GM23338 (cell line): ENCODE data around the gene VHLL. TPM values are rescaled to one million over a fixed set of nuclear protein-coding genes. Genes with fewer than 3 reads are reported as not detected.

ENCODE experiments used
- ATAC-seq: fragments of 200-7000 bp; cut with Tn5 transposase; 3 replicates; pipeline ENCODE4 v1.9.1; 2020
- DNase-seq: peaks from one replicate; pipeline ENCODE4 v3.0.0-alpha.2; 2015; ENCODE audit warnings: low spot score
- H2AFZ ChIP-seq: fragments of 200-600 bp; sonication (generic); 2 replicates; pipeline ENCODE4 v1.8.0; 2016; ENCODE audit warnings: antibody characterized with exemption, mild to moderate bottlenecking, moderate library complexity
- H3F3A ChIP-seq: fragments of 200-600 bp; sonication (generic); replicated peaks from 2 replicates; pipeline ENCODE4 v1.8.0; 2017; ENCODE audit warnings: antibody characterized with exemption, mixed run types, low read depth
- H3K27ac ChIP-seq: fragments of 200-600 bp; sonication (generic); 2 replicates; pipeline ENCODE4 v1.6.1; 2016; ENCODE audit warnings: low read depth
- H3K27me3 ChIP-seq: fragments of 200-600 bp; sonication (generic); 2 replicates; pipeline ENCODE4 v1.8.0; 2016; ENCODE audit warnings: mild to moderate bottlenecking, mixed run types, moderate library complexity; ENCODE audit not compliant: insufficient read depth
- H3K36me3 ChIP-seq: fragments of 200-600 bp; sonication (generic); 2 replicates; pipeline ENCODE4 v1.8.0; 2016; ENCODE audit warnings: mild to moderate bottlenecking; ENCODE audit not compliant: insufficient read depth
- H3K4me1 ChIP-seq: fragments of 200-600 bp; sonication (generic); 2 replicates; pipeline ENCODE4 v1.8.0; 2016; ENCODE audit warnings: mild to moderate bottlenecking, moderate library complexity; ENCODE audit not compliant: insufficient read depth
- H3K4me2 ChIP-seq: fragments of 200-600 bp; sonication (generic); 2 replicates; pipeline ENCODE4 v1.7.1; 2017; ENCODE audit warnings: mixed run types
- H3K4me3 ChIP-seq: fragments of 200-600 bp; sonication (generic); 2 replicates; pipeline ENCODE4 v1.6.1; 2016; ENCODE audit warnings: mixed run types
- H3K79me2 ChIP-seq: fragments of 200-600 bp; sonication (generic); replicated peaks from 2 replicates; pipeline ENCODE4 v1.8.0; 2017; ENCODE audit warnings: mild to moderate bottlenecking; ENCODE audit not compliant: insufficient read depth
- H3K9me2 ChIP-seq: fragments of 200-600 bp; sonication (generic); 2 replicates; pipeline ENCODE4 v1.8.0; 2017; ENCODE audit not compliant: insufficient read depth
- H4K20me1 ChIP-seq: fragments of 200-600 bp; sonication (generic); replicated peaks from 2 replicates; pipeline ENCODE4 v1.8.0; 2017; ENCODE audit warnings: mild to moderate bottlenecking; ENCODE audit not compliant: insufficient read depth
- H3K27ac Mint-ChIP-seq: 2 replicates; pipeline ENCODE4 v1.8.0; 2020; ENCODE audit warnings: inconsistent platforms, mild to moderate bottlenecking, moderate library complexity, mixed read lengths
- H3K27me3 Mint-ChIP-seq: 3 replicates; pipeline ENCODE4 v1.8.0; 2022; ENCODE audit warnings: low read depth, mild to moderate bottlenecking, moderate library complexity, mixed read lengths, inconsistent platforms; ENCODE audit not compliant: insufficient read depth, poor library complexity
- H3K36me3 Mint-ChIP-seq: 3 replicates; pipeline ENCODE4 v1.8.0; 2021; ENCODE audit warnings: low read depth, mild to moderate bottlenecking, inconsistent platforms, moderate library complexity, mixed read lengths
- H3K4me1 Mint-ChIP-seq: 3 replicates; pipeline ENCODE4 v1.8.0; 2020; ENCODE audit warnings: mild to moderate bottlenecking, inconsistent platforms, mixed read lengths
- H3K4me3 Mint-ChIP-seq: 3 replicates; pipeline ENCODE4 v1.8.0; 2021; ENCODE audit warnings: moderate library complexity, mild to moderate bottlenecking, inconsistent platforms, mixed read lengths
- H3K9me3 Mint-ChIP-seq: 3 replicates; pipeline ENCODE4 v1.8.0; 2020; ENCODE audit warnings: moderate library complexity, mild to moderate bottlenecking, inconsistent platforms, mixed read lengths
- CTCF ChIP-seq, 2 experiments: fragments of 200-600 bp in 1 of 2; sonication (generic) in 1 of 2; conservative IDR thresholded peaks; 2 replicates each; pipeline versions ENCODE4 v1.5.1 to v1.6.1; 2016 to 2017; ENCODE audit warnings: antibody characterized with exemption in 2 of 2, low read depth in 2 of 2, mild to moderate bottlenecking in 2 of 2, moderate library complexity in 1 of 2
- EZH2 ChIP-seq: fragments of 200-600 bp; sonication (generic); IDR thresholded peaks from one replicate; pipeline ENCODE4 v1.8.0; 2017; ENCODE audit warnings: antibody characterized with exemption, mild to moderate bottlenecking, low read depth; ENCODE audit not compliant: unreplicated experiment
- NANOG ChIP-seq: IDR thresholded peaks from 2 replicates; pipeline ENCODE4 v1.6.1; 2016; ENCODE audit warnings: antibody characterized with exemption, borderline replicate concordance
- POLR2AphosphoS5 ChIP-seq: IDR thresholded peaks from 2 replicates; pipeline ENCODE4 v1.6.1; 2016; ENCODE audit warnings: antibody characterized with exemption, low read depth
- REST ChIP-seq: IDR thresholded peaks from one replicate; pipeline ENCODE4 v1.6.1; 2018; ENCODE audit warnings: antibody characterized with exemption; ENCODE audit not compliant: unreplicated experiment
- ZNF114 ChIP-seq: fragments of 250-450 bp; sonication (Bioruptor Pico); IDR thresholded peaks from 2 replicates; pipeline ENCODE4 v1.5.0; 2020; ENCODE audit warnings: mild to moderate bottlenecking, moderate library complexity
- polyA plus RNA-seq: library from polyadenylated mRNA; unstranded; fragments of >200 nt; fragmentation: Nextera tagmentation; extraction: Ambion mirVana; gene quantifications from 2 replicates; pipeline ENCODE4 v1.2.1, GENCODE V29; 2016
- total RNA-seq: library from RNA; depleted of rRNA; stranded (reverse); fragments of >200 nt; shearing (Covaris generic); gene quantifications from 2 replicates; pipeline ENCODE4 v1.2.3, GENCODE V29; 2014

VHLL gene
- total and polyA plus RNA-seq, 2 experiments from 2014 or later = not detected

GRCh38 chr1:156293098-156293434 is 6.0 kb downstream of the VHLL start (continued):
- no peak for TF ChIP-seq CTCF (conservative IDR thresholded peaks at IDR 0.05; ENCODE audit: low read depth in 2 of 2)
- no peak for TF ChIP-seq NANOG
- no peak for TF ChIP-seq EZH2
- no peak for TF ChIP-seq REST
- TF ChIP-seq ZNF114 (CRISPR knock-in tag) = no peak

- Mint-ChIP-seq H3K27me3 (peaks cover 6% of the 10 kb centered on the region), H3K9me3 (no peaks in the 10 kb centered on the region), H3K27ac (peak overlapping the region; percentile 89), H3K4me3 (peak overlapping the region; percentile 81), H3K4me1 (peaks cover 5% of the 10 kb centered on the region), H3K36me3 (peaks cover 2% of the 10 kb centered on the region; the same call in 1 of the 3 replicates)
- DNase-seq (peak; percentile 95), ATAC-seq (peak; percentile 98)
- Histone ChIP-seq H3K36me3 (no peaks in the 10 kb centered on the region), H3K9me2 (no peaks in the 10 kb centered on the region), H3F3A (peaks cover 5% of the 10 kb centered on the region), H3K27ac (no peak overlapping the region), H3K4me2 (peak overlapping the region; percentile 83), H3K79me2 (no peaks in the 10 kb centered on the region), H2AFZ (peak overlapping the region; percentile 48; the same call in 1 of the 2 replicates), H3K4me3 (peak overlapping the region; percentile 59), H3K4me1 (no peaks in the 10 kb centered on the region; the same call in 1 of the 2 replicates), H3K27me3 (no peaks in the 10 kb centered on the region), H4K20me1 (0 out of 2 replicates have a peak, but pooled peaks cover 2% of the 10 kb centered on the region)
- TF ChIP-seq POLR2AphosphoS5 = peak; percentile 67
- TF ChIP-seq REST = no peak
These were observed 7.7 kb downstream of the VHLL start for GRCh38 chr1:156291226-156292061.
